ENCODE results near the gene PERCC1.

DNA sequence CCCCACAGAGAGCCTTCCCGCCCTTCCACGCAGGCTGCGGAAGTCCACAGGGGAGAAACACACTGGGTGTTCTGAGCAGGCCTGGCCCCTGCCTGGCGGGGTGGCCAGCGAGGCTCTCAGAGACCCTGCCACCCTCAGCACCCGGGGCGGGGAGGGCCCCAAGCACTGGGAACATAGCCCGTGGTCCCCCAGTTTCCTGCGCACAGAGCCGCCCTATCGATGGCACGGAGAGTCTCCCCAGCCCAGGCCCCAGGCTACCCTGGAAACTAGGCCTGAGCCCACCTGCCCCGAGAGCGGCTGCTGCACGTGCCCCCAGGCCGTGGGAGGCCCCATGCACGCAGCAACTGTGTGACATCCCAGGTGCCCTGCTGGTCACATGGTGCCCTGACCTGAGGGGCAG, 23.7 kb downstream of the PERCC1 start:
- TF ChIP-seq, protein P1, sequence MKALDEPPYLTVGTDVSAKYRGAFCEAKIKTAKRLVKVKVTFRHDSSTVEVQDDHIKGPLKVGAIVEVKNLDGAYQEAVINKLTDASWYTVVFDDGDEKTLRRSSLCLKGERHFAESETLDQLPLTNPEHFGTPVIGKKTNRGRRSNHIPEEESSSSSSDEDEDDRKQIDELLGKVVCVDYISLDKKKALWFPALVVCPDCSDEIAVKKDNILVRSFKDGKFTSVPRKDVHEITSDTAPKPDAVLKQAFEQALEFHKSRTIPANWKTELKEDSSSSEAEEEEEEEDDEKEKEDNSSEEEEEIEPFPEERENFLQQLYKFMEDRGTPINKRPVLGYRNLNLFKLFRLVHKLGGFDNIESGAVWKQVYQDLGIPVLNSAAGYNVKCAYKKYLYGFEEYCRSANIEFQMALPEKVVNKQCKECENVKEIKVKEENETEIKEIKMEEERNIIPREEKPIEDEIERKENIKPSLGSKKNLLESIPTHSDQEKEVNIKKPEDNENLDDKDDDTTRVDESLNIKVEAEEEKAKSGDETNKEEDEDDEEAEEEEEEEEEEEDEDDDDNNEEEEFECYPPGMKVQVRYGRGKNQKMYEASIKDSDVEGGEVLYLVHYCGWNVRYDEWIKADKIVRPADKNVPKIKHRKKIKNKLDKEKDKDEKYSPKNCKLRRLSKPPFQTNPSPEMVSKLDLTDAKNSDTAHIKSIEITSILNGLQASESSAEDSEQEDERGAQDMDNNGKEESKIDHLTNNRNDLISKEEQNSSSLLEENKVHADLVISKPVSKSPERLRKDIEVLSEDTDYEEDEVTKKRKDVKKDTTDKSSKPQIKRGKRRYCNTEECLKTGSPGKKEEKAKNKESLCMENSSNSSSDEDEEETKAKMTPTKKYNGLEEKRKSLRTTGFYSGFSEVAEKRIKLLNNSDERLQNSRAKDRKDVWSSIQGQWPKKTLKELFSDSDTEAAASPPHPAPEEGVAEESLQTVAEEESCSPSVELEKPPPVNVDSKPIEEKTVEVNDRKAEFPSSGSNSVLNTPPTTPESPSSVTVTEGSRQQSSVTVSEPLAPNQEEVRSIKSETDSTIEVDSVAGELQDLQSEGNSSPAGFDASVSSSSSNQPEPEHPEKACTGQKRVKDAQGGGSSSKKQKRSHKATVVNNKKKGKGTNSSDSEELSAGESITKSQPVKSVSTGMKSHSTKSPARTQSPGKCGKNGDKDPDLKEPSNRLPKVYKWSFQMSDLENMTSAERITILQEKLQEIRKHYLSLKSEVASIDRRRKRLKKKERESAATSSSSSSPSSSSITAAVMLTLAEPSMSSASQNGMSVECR (CRISPR knock-in tag; IDR thresholded peaks at IDR 0.05; ENCODE audit: borderline replicate concordance): no peak
- no peak for TF ChIP-seq NFYB (CRISPR knock-in tag; conservative IDR thresholded peaks at IDR 0.05; ENCODE audit: low read depth)
- no peak for TF ChIP-seq NR3C1 (CRISPR knock-in tag; conservative IDR thresholded peaks at IDR 0.05; ENCODE audit: low read depth)
- TF ChIP-seq, protein P2, sequence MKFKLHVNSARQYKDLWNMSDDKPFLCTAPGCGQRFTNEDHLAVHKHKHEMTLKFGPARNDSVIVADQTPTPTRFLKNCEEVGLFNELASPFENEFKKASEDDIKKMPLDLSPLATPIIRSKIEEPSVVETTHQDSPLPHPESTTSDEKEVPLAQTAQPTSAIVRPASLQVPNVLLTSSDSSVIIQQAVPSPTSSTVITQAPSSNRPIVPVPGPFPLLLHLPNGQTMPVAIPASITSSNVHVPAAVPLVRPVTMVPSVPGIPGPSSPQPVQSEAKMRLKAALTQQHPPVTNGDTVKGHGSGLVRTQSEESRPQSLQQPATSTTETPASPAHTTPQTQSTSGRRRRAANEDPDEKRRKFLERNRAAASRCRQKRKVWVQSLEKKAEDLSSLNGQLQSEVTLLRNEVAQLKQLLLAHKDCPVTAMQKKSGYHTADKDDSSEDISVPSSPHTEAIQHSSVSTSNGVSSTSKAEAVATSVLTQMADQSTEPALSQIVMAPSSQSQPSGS (CRISPR knock-in tag; IDR thresholded peaks at IDR 0.05; ENCODE audit: borderline replicate concordance, low read depth): no peak
- no peak for TF ChIP-seq CTCF (IDR thresholded peaks at IDR 0.05)
- TF ChIP-seq, protein P3, sequence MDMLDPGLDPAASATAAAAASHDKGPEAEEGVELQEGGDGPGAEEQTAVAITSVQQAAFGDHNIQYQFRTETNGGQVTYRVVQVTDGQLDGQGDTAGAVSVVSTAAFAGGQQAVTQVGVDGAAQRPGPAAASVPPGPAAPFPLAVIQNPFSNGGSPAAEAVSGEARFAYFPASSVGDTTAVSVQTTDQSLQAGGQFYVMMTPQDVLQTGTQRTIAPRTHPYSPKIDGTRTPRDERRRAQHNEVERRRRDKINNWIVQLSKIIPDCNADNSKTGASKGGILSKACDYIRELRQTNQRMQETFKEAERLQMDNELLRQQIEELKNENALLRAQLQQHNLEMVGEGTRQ (CRISPR knock-in tag; IDR thresholded peaks at IDR 0.05): no peak
- TF ChIP-seq, protein P4, sequence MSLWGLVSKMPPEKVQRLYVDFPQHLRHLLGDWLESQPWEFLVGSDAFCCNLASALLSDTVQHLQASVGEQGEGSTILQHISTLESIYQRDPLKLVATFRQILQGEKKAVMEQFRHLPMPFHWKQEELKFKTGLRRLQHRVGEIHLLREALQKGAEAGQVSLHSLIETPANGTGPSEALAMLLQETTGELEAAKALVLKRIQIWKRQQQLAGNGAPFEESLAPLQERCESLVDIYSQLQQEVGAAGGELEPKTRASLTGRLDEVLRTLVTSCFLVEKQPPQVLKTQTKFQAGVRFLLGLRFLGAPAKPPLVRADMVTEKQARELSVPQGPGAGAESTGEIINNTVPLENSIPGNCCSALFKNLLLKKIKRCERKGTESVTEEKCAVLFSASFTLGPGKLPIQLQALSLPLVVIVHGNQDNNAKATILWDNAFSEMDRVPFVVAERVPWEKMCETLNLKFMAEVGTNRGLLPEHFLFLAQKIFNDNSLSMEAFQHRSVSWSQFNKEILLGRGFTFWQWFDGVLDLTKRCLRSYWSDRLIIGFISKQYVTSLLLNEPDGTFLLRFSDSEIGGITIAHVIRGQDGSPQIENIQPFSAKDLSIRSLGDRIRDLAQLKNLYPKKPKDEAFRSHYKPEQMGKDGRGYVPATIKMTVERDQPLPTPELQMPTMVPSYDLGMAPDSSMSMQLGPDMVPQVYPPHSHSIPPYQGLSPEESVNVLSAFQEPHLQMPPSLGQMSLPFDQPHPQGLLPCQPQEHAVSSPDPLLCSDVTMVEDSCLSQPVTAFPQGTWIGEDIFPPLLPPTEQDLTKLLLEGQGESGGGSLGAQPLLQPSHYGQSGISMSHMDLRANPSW (CRISPR knock-in tag; conservative IDR thresholded peaks at IDR 0.05; ENCODE audit: low read depth): no peak
- TF ChIP-seq IRF2 (CRISPR knock-in tag; IDR thresholded peaks at IDR 0.05; ENCODE audit: borderline replicate concordance, low read depth): no peak
- no peak for TF ChIP-seq ZNF232 (CRISPR knock-in tag; IDR thresholded peaks at IDR 0.05)
